ENCODE results near the gene KRTAP10-9.

Gene KRTAP10-9

DNA sequence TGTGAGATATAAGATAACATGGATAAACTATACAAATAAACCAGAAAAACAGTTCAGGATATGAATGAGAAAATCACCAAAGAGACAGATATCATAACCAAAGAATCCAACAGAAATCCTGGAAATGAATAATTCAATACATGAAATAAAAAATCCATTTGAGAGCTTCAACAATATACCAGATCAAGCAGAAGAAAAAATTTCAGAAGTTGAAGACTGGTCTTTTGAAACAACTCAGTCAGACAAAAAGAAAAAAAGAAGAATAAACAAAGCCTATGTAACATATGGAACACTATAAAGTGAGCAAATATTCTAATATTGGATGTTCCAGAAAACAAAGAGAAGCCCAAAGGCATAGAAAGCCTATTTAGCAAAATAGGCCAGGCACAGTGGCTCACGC, 45.0 kb downstream of the KRTAP10-9 start:
- H3K4me3 ChIP-seq (ENCODE audit: insufficient read depth, low read length, poor library complexity, severe bottlenecking): no peak overlapping the region
- no peak overlapping the region for H2AFZ ChIP-seq (ENCODE audit: low read depth, low read length, severe bottlenecking)
- H3K9ac ChIP-seq (ENCODE audit: low read length): no peak overlapping the region
- no peaks in the 10 kb centered on the region for H3K36me3 ChIP-seq (ENCODE audit: low read length)
- H3F3A ChIP-seq (ENCODE audit: insufficient read depth): no peaks in the 10 kb centered on the region
- no peaks in the 10 kb centered on the region for H4K20me1 ChIP-seq (ENCODE audit: low read depth, low read length)
- no peaks in the 10 kb centered on the region for H3K27me3 ChIP-seq (ENCODE audit: low read length)
- no peak overlapping the region for H3K27ac ChIP-seq (ENCODE audit: low read depth, low read length)
- no peaks in the 10 kb centered on the region for H3K9me2 ChIP-seq (replicated peaks; ENCODE audit: insufficient read depth, low read length)
- H3K9me3 ChIP-seq (ENCODE audit: insufficient read depth, low read length): no peaks in the 10 kb centered on the region
- no peak overlapping the region for H3K4me2 ChIP-seq (ENCODE audit: low read depth, low read length, poor library complexity, severe bottlenecking)
- TF ChIP-seq, protein P1, sequence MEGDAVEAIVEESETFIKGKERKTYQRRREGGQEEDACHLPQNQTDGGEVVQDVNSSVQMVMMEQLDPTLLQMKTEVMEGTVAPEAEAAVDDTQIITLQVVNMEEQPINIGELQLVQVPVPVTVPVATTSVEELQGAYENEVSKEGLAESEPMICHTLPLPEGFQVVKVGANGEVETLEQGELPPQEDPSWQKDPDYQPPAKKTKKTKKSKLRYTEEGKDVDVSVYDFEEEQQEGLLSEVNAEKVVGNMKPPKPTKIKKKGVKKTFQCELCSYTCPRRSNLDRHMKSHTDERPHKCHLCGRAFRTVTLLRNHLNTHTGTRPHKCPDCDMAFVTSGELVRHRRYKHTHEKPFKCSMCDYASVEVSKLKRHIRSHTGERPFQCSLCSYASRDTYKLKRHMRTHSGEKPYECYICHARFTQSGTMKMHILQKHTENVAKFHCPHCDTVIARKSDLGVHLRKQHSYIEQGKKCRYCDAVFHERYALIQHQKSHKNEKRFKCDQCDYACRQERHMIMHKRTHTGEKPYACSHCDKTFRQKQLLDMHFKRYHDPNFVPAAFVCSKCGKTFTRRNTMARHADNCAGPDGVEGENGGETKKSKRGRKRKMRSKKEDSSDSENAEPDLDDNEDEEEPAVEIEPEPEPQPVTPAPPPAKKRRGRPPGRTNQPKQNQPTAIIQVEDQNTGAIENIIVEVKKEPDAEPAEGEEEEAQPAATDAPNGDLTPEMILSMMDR (IDR thresholded peaks at IDR 0.05; ENCODE audit: insufficient read depth, low read length, poor library complexity, severe bottlenecking): no peak
- no peak for TF ChIP-seq EZH2phosphoT487 (conservative IDR thresholded peaks at IDR 0.05; ENCODE audit: low read length)
- H3K79me2 ChIP-seq (ENCODE audit: insufficient read depth, low read length): no peaks in the 10 kb centered on the region

DNA sequence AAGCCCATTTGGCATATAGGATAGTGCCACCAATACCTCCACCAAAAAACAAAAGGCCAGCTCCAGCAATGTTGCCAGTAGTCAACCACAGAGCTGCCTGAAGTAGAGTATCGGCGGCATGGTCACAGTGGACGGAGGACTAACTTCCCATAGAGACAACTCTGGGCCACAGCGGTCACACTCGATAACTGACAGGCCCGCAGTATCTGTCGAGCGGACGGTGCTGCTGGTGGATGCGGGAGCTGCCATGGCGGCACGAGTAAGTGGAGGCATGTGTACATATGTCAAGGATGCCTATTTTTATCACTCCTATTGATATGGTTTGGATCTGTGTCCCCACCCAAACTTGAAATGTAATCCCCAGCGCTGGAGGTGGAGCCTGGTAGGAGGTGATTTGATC, 51.0 kb downstream of the KRTAP10-9 start:
- H4K20me1 ChIP-seq (ENCODE audit: low read depth, low read length): no peaks in the 10 kb centered on the region
- no peak overlapping the region for H3K4me2 ChIP-seq (ENCODE audit: low read depth, low read length, poor library complexity, severe bottlenecking)
- H3K9me3 ChIP-seq (ENCODE audit: insufficient read depth, low read length): no peaks in the 10 kb centered on the region
- H3K9me2 ChIP-seq (replicated peaks; ENCODE audit: insufficient read depth, low read length): no peaks in the 10 kb centered on the region
- H3K79me2 ChIP-seq (ENCODE audit: insufficient read depth, low read length): no peaks in the 10 kb centered on the region
- H2AFZ ChIP-seq (ENCODE audit: low read depth, low read length, severe bottlenecking): no peak overlapping the region
- H3K27me3 ChIP-seq (ENCODE audit: low read length): no peaks in the 10 kb centered on the region
- no peak overlapping the region for H3K27ac ChIP-seq (ENCODE audit: low read depth, low read length)
- H3K36me3 ChIP-seq (ENCODE audit: low read length): no peaks in the 10 kb centered on the region
- H3K4me3 ChIP-seq (ENCODE audit: insufficient read depth, low read length, poor library complexity, severe bottlenecking): no peak overlapping the region
- H3F3A ChIP-seq (ENCODE audit: insufficient read depth): no peaks in the 10 kb centered on the region
- no peak overlapping the region for H3K9ac ChIP-seq (ENCODE audit: low read length)
- no peak for TF ChIP-seq EZH2phosphoT487 (conservative IDR thresholded peaks at IDR 0.05; ENCODE audit: low read length)
- TF ChIP-seq, protein P1 (IDR thresholded peaks at IDR 0.05; ENCODE audit: insufficient read depth, low read length, poor library complexity, severe bottlenecking): no peak
